Body of pancreas (tissue), 4 donors: Measurements from ENCODE around the gene AKAP5.

Experiments
- POLR2A ChIP-seq, 3 donors: fragments of 450-650 bp; IDR thresholded peaks; one replicate each; pipeline ENCODE4 v1.6.1; 2016; ENCODE audit warnings: antibody characterized with exemption in 3 of 3, mild to moderate bottlenecking in 2 of 3
- TF ChIP-seq, protein P1 (sequence below), 7 experiments: fragments of 450-650 bp in 4 of 7; fragments of 200-600 bp in 3 of 7; sonication (generic) in 3 of 7; IDR thresholded peaks; one replicate each; pipeline ENCODE4 v1.5.1; 2016 to 2019; ENCODE audit warnings: antibody characterized with exemption in 7 of 7

DNA sequence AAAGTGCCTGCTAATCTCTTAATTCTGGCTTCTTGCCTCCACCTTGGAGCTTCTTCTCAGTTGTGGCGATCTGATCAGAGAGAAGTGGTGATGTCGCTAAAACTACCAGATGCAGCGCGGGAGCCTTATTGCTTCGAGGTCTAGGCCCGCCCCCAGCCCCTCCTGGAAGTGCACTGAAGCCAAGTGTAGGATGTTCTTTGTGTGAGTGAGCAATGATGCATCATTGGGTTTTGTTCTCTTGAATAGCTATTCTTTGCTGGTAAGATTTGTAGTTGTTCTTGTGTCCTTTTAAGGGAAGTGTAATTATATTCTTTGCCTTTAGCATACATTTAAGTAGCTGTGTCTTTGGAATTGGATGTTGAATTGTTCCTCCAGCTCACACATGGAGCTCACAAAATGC, 41.3 kb upstream of the AKAP5 start:
- TF ChIP-seq, protein P1, sequence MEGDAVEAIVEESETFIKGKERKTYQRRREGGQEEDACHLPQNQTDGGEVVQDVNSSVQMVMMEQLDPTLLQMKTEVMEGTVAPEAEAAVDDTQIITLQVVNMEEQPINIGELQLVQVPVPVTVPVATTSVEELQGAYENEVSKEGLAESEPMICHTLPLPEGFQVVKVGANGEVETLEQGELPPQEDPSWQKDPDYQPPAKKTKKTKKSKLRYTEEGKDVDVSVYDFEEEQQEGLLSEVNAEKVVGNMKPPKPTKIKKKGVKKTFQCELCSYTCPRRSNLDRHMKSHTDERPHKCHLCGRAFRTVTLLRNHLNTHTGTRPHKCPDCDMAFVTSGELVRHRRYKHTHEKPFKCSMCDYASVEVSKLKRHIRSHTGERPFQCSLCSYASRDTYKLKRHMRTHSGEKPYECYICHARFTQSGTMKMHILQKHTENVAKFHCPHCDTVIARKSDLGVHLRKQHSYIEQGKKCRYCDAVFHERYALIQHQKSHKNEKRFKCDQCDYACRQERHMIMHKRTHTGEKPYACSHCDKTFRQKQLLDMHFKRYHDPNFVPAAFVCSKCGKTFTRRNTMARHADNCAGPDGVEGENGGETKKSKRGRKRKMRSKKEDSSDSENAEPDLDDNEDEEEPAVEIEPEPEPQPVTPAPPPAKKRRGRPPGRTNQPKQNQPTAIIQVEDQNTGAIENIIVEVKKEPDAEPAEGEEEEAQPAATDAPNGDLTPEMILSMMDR (IDR thresholded peaks at IDR 0.05): no peak
- TF ChIP-seq POLR2A (IDR thresholded peaks at IDR 0.05): no peak
